Renal cortex interstitium (tissue), 11 donors: ENCODE measurements around the gene HBP1. TPM values are rescaled to one million over a fixed set of nuclear protein-coding genes. Genes with fewer than 3 reads are reported as not detected.
"Not testable (repeated sequence)": the region's sequence is repeated elsewhere in the genome, so short reads cannot be mapped to it uniquely, and the experiment has no call there.

Experiments
- DNase-seq, 11 donors: peaks; one replicate each; pipeline ENCODE4 v3.0.0-alpha.2; 2013; ENCODE audit warnings: low read depth in 9 of 11, low spot score in 4 of 11; ENCODE audit errors: extremely low read depth in 1 of 11
- polyA plus RNA-seq, 3 donors: library from polyadenylated mRNA; unstranded; fragments of 120-200 nt; gene quantifications; one replicate each; pipeline ENCODE4 v1.2.1, GENCODE V29; 2013; ENCODE audit not compliant: insufficient read length in 3 of 3

Gene HBP1
- polyA plus RNA-seq, 3 donors, result 110 to 155 (median 138) TPM

GRCh38 chr7:107242267-107242666, 73.5 kb downstream of the HBP1 start:
- DNase-seq, result no peak

- DNase-seq, result no peak
Observed at GRCh38 chr7:107244613-107245012, 75.8 kb downstream of the HBP1 start.

GRCh38 chr7:107246836-107247235, 78.0 kb downstream of the HBP1 start:
- not testable (repeated sequence) for DNase-seq

- DNase-seq, result no peak
Observed at GRCh38 chr7:107248551-107249316, 79.9 kb downstream of the HBP1 start.

- DNase-seq, result no peak
Observed at GRCh38 chr7:107251963-107252362, 83.2 kb downstream of the HBP1 start.

Other genes starting within 250 kb of the HBP1 start
- gene PRKAR2B, start 124.3 kb upstream of the HBP1 start, polyA plus RNA-seq, result 10 to 100 TPM; 33.3 to 41.0 (median 37.5) TPM